GM18520 (cell line): ENCODE results near the gene ZNF74.
"Not testable (repeated sequence)": the region's sequence is repeated elsewhere in the genome, so short reads cannot be mapped to it uniquely, and the experiment has no call there.

Experiments used
- ATAC-seq: cut with Tn5 transposase; IDR thresholded peaks from one replicate; pipeline ENCODE4 v1.9.1; 2021; ENCODE audit not compliant: unreplicated experiment

The ZNF74 gene

GRCh38 chr22:20393705-20394476 is at the start of gene ZNF74:
Gene ZNF74, plus strand, starts transcription at chr22:20394151. Its CDS starts 478 bp downstream, at chr22:20394629.
- ATAC-seq: peak; percentile 83

GRCh38 chr22:20346553-20346952 is 47.4 kb upstream of the ZNF74 start:
- not testable (repeated sequence) for ATAC-seq

- not testable (repeated sequence) for ATAC-seq
Measured at GRCh38 chr22:20352536-20352935, 41.4 kb upstream of the ZNF74 start.

- ATAC-seq: no peak
Measured at GRCh38 chr22:20354238-20354975, 39.5 kb upstream of the ZNF74 start.

GRCh38 chr22:20355939-20356636 is 37.9 kb upstream of the ZNF74 start:
- not testable (repeated sequence) for ATAC-seq

- not testable (repeated sequence) for ATAC-seq
Measured at GRCh38 chr22:20356906-20357305, 37.0 kb upstream of the ZNF74 start.

GRCh38 chr22:20357967-20358366 is 36.0 kb upstream of the ZNF74 start:
- ATAC-seq: not testable (repeated sequence)

GRCh38 chr22:20358503-20359239 is 35.3 kb upstream of the ZNF74 start:
- ATAC-seq: not testable (repeated sequence)

- not testable (repeated sequence) for ATAC-seq
Measured at GRCh38 chr22:20360261-20360660, 33.7 kb upstream of the ZNF74 start.

GRCh38 chr22:20360866-20361751 is 32.8 kb upstream of the ZNF74 start:
- ATAC-seq: not testable (repeated sequence)

GRCh38 chr22:20361752-20362229 is 32.2 kb upstream of the ZNF74 start:
- ATAC-seq: not testable (repeated sequence)

GRCh38 chr22:20362403-20362802 is 31.5 kb upstream of the ZNF74 start:
- ATAC-seq: not testable (repeated sequence)

GRCh38 chr22:20364335-20365260 is 29.4 kb upstream of the ZNF74 start:
- not testable (repeated sequence) for ATAC-seq

- ATAC-seq: not testable (repeated sequence)
Measured at GRCh38 chr22:20366841-20367240, 27.1 kb upstream of the ZNF74 start.

- ATAC-seq: not testable (repeated sequence)
Measured at GRCh38 chr22:20368875-20369274, 25.1 kb upstream of the ZNF74 start.

GRCh38 chr22:20371687-20372086 is 22.3 kb upstream of the ZNF74 start:
- ATAC-seq: not testable (repeated sequence)

- not testable (repeated sequence) for ATAC-seq
Measured at GRCh38 chr22:20372406-20372854, 21.5 kb upstream of the ZNF74 start.

GRCh38 chr22:20373195-20373706 is 20.7 kb upstream of the ZNF74 start:
- not testable (repeated sequence) for ATAC-seq
